Heart left ventricle (tissue), 16 donors: Measurements from ENCODE around the gene ITM2C. TPM values are rescaled to one million over a fixed set of nuclear protein-coding genes. Genes with fewer than 3 reads are reported as not detected.
A peak's percentile ranks its signal among the peaks of the same experiment; 100 is the strongest.

Experiments
- ATAC-seq, 4 donors: fragments of 200-7000 bp; cut with Tn5 transposase; one replicate each; pipeline ENCODE4 v1.9.1; 2020 to 2022; ENCODE audit warnings: moderate library complexity in 4 of 4, mild to moderate bottlenecking in 3 of 4, moderate number of reproducible peaks in 1 of 4
- DNase-seq, 5 donors: peaks; one replicate each; pipeline ENCODE4 v3.0.0-alpha.2; 2020
- H3K27ac ChIP-seq, 12 donors: fragments of 200-600 bp; sonication (generic) in 4 of 12; one replicate each; pipeline versions ENCODE4 v1.5.0 to v1.8.0; 2016 to 2022; ENCODE audit warnings: mild to moderate bottlenecking in 2 of 12
- H3K27me3 ChIP-seq, 9 donors: fragments of 200-600 bp; sonication (generic) in 2 of 9; one replicate each; pipeline versions ENCODE4 v1.5.1 to v1.8.0; 2016 to 2022; ENCODE audit warnings: mild to moderate bottlenecking in 3 of 9
- H3K36me3 ChIP-seq, 9 donors: fragments of 200-600 bp; sonication (generic) in 2 of 9; one replicate each; pipeline versions ENCODE4 v1.5.0 to v1.8.0; 2018 to 2022; ENCODE audit warnings: mild to moderate bottlenecking in 2 of 9
- H3K4me1 ChIP-seq, 12 donors: fragments of 200-600 bp; sonication (generic) in 4 of 12; one replicate each; pipeline versions ENCODE4 v1.5.0 to v1.8.0; 2016 to 2022; ENCODE audit warnings: mild to moderate bottlenecking in 3 of 12
- H3K4me3 ChIP-seq, 12 donors: fragments of 200-600 bp; sonication (generic) in 4 of 12; one replicate each; pipeline versions ENCODE4 v1.5.0 to v1.8.0; 2017 to 2022; ENCODE audit warnings: mild to moderate bottlenecking in 9 of 12, moderate library complexity in 4 of 12
- H3K9me3 ChIP-seq, 12 donors: fragments of 200-600 bp; sonication (generic) in 4 of 12; one replicate each; pipeline versions ENCODE4 v1.5.0 to v1.8.0; 2016 to 2022; ENCODE audit warnings: mild to moderate bottlenecking in 1 of 12
- CTCF ChIP-seq, 12 donors: fragments of 200-600 bp; sonication (generic) in 4 of 12; IDR thresholded peaks; one replicate each; pipeline versions ENCODE4 v1.5.0 to v1.8.0; 2018 to 2022; ENCODE audit warnings: antibody characterized with exemption in 12 of 12, mild to moderate bottlenecking in 5 of 12
- POLR2A ChIP-seq, 2 donors: fragments of 450-650 bp; IDR thresholded peaks; one replicate each; pipeline ENCODE4 v1.6.1; 2017; ENCODE audit warnings: antibody characterized with exemption in 2 of 2, mild to moderate bottlenecking in 2 of 2, moderate library complexity in 2 of 2
- WGBS, 4 donors: extraction: QIAGEN DNeasy Blood & Tissue Kit in 2 of 4; methylation state at CpG; one replicate each; pipeline versions ENCODE4 v1.1.5 to v1.1.7; 2013 to 2018; 5-methylcytosine and 5-hydroxymethylcytosine counted together
- intact Hi-C, 10 donors: fragments of 100-400 bp; cut with DNase I; formaldehyde crosslinking; loops; one replicate each; pipeline versions ENCODE4 v1.11.1 to v1.14.2; 2022
- polyA plus RNA-seq, 2 donors: library from polyadenylated mRNA; stranded (reverse); fragments of 200-250 nt; gene quantifications; one replicate each; pipeline ENCODE4 v1.2.3, GENCODE V29; 2013
- total RNA-seq, 9 donors: library from RNA; depleted of rRNA in 2 of 9; stranded (reverse); fragments of >200 nt in 2 of 9; fragmentation: NEBNext Ultra II Directional in 3 of 9; extraction: Animal tissue kit (Norgen Biotek cat#: 25700) in 3 of 9; gene quantifications; one replicate each; pipeline versions ENCODE4 v1.1.0 to v1.2.4, GENCODE V29; 2016 to 2023
- donor health status: ischemic (EF 13 %, LVEDD 7.1; RV severe dilation, severe dysfunction).
- donor health status: healthy with polysubstance abuse.
- donor health status: DM: no; HTN: yes; CAD: no.
- donor health status: DM: no; HTN: no; CAD: no.
- donor health status: ischemic (EF 25% LVEDD 6.9; RV normal size, moderate dysfunction).
- donor health status: ischemic (EF 25% LVEDD 5.7; RV mildly dilated, moderate dysfunction).
- donor health status: healthy.
- donor health status: DM: yes; HTN: yes; CAD: no.
- donor health status: ischemic (EF 35%, LVEDD 5.7; RV mildly dilated, moderate dysfunction).
- donor health status: nonischemic (EF 11% LVEDD 7.7; RV severe dilation, severe dysfunction).
- donor health status: DM: yes; HTN: yes; CAD: no.
- donor health status: PGD.
- donor health status: ischemic (EF 29% LVEDD 5.4; RV normal size, mild dysfunction).
- donor health status: nonischemic (EF 23%, LVEDD 6.1; RV moderate dilation, normal function).

The ITM2C gene
- total and polyA plus RNA-seq, 11 donors, result 19.7 to 36.6 (median 26.0) TPM

GRCh38 chr2:230924092-230924469 lies 59.3 kb downstream of the ITM2C start:
- DNase-seq (peak in 2 of 5 donors; percentile 7 to 18), ATAC-seq (no peak)
- WGBS, 4 donors, result 76 to 86% (median 80%) methylated on average over 6 of the region's 6 CpGs
- H3K27ac ChIP-seq, result no peak overlapping the region
- intact Hi-C loops, result no loop called here
- peaks cover 0 to 10% (median 0%) of the 10 kb centered on the region in 12 donors for H3K4me1 ChIP-seq
- no peaks in the 10 kb centered on the region for H3K9me3 ChIP-seq
- H3K4me3 ChIP-seq, result peak overlapping the region in 1 of 12 donors; percentile 39
- no peak for TF ChIP-seq CTCF (IDR thresholded peaks at IDR 0.05)
- TF ChIP-seq POLR2A (IDR thresholded peaks at IDR 0.05), result no peak
- H3K27me3 ChIP-seq, result peaks cover 0 to 8% (median 0%) of the 10 kb centered on the region in 9 donors
- no peaks in the 10 kb centered on the region for H3K36me3 ChIP-seq

- intact Hi-C loops, result no loop called here
- peak within 1 kb of the TSS in 1 of 12 donors; percentile 39 for H3K4me3 ChIP-seq
- peaks cover 0 to 8% (median 0%) of the 10 kb centered on the region in 9 donors for H3K27me3 ChIP-seq
- peak in 1 of 4 donors; percentile 35 for ATAC-seq
- no peaks in the 10 kb centered on the region for H3K9me3 ChIP-seq
- H3K36me3 ChIP-seq, result no peaks in the 10 kb centered on the region
- no peak within 1 kb of the TSS for H3K27ac ChIP-seq
- peak in 2 of 5 donors; percentile 15 to 32 for DNase-seq
- whole genome bisulfite sequencing, 4 donors, result 58 to 78% (median 70%) methylated on average over 10 to 26 of the region's 26 CpGs
- no peak for TF ChIP-seq POLR2A (IDR thresholded peaks at IDR 0.05)
- peak in 4 of 12 donors; percentile 10 to 19 (median 14) for TF ChIP-seq CTCF (IDR thresholded peaks at IDR 0.05)
- H3K4me1 ChIP-seq, result peaks cover 0 to 10% (median 0%) of the 10 kb centered on the region in 12 donors
Measured at GRCh38 chr2:230924470-230925341, 60.0 kb downstream of the ITM2C start, which contains the start of gene GPR55. Gene GPR55 (minus strand): TSS chr2:230925242. CDS start chr2:230910962, 14,280 bp downstream.

- intact Hi-C loops, result no loop called here
- peaks cover 0 to 8% (median 0%) of the 10 kb centered on the region in 9 donors for H3K27me3 ChIP-seq
- no peaks in the 10 kb centered on the region for H3K36me3 ChIP-seq
- ATAC-seq (no peak), DNase-seq (peak in 2 of 5 donors; percentile 4 to 32)
- TF ChIP-seq POLR2A (IDR thresholded peaks at IDR 0.05), result no peak
- TF ChIP-seq CTCF (IDR thresholded peaks at IDR 0.05), result no peak
- no peaks in the 10 kb centered on the region for H3K9me3 ChIP-seq
- no peak overlapping the region for H3K4me3 ChIP-seq
- no peak overlapping the region for H3K27ac ChIP-seq
- 71 to 86% (median 78%) methylated on average over 8 to 9 of the region's 9 CpGs for WGBS, 4 donors
- H3K4me1 ChIP-seq, result peaks cover 0 to 10% (median 0%) of the 10 kb centered on the region in 12 donors
Measured at GRCh38 chr2:230925443-230925878, 60.7 kb downstream of the ITM2C start.
